Amniotic epithelial cell (primary cell): Measurements from ENCODE around the gene MLH3.

Experiments used
- DNase-seq: peaks from one replicate; pipeline ENCODE4 v3.0.0-alpha.2; 2010; ENCODE audit warnings: low read depth

Gene MLH3

GRCh38 chr14:74965486-74966153 lies 85.6 kb downstream of the MLH3 start:
- peak; percentile 55 for DNase-seq

- no peak for DNase-seq
These were observed 86.3 kb downstream of the MLH3 start for GRCh38 chr14:74964787-74965485.
